ENCODE results near the gene GABRD.

- TF ChIP-seq POLR2A (IDR thresholded peaks at IDR 0.05), result no peak
- no peak for TF ChIP-seq CTCF (IDR thresholded peaks at IDR 0.05)
These were observed 28.9 kb downstream of the GABRD start for GRCh38 chr1:2047749-2048729.

All from esophagus squamous epithelium (tissue), 4 donors.